ENCODE data around the gene TPST2.

DNA sequence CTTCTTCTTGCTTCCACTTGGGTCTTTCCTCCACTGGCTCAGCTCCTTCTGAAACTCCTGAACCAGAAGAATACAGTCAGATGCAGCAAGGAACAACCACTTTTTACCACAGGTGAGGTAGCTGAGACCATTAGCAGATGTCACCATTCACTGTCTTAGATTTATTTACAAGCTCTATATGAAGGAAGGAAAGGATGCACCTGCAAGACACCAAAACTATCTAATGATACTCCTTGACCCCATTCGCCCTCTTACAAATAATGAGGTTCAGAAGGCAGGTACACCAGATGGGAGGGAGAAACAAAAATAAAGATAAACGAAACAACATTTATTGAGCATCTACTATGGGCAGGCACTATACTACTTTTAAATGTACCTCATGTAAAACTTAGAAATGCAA lies 87.9 kb downstream of the TPST2 start:
- TF ChIP-seq CTCF (IDR thresholded peaks at IDR 0.05; ENCODE audit: poor library complexity) (no peak), EZH2 (IDR thresholded peaks at IDR 0.05; ENCODE audit: borderline replicate concordance) (no peak), EZH2phosphoT487 (IDR thresholded peaks at IDR 0.05; ENCODE audit: low read depth, severe bottlenecking, unreplicated experiment) (no peak)

Measured in hepatocyte (in vitro differentiated cells).